Astrocyte of the spinal cord (primary cell): ENCODE results near the gene DNAJC15.

ENCODE experiments used
- DNase-seq: peaks from one replicate; pipeline ENCODE4 v3.0.0; 2011; ENCODE audit warnings: low read depth, low spot score
- H3K4me3 ChIP-seq: 2 replicates; pipeline ENCODE4 v1.5.1; 2011; ENCODE audit warnings: low read depth, mild to moderate bottlenecking, low read length, moderate library complexity
- in situ Hi-C: cut with HindIII; loops from 2 replicates; pipeline ENCODE4 v1.10.0; 2017; ENCODE audit warnings: low sequenced_read_pairs
- TF ChIP-seq, protein P1 (sequence below): IDR thresholded peaks from 2 replicates; pipeline ENCODE4 v1.5.1; 2012; ENCODE audit warnings: low read depth, mild to moderate bottlenecking, low read length, inconsistent platforms

The DNAJC15 gene

DNA sequence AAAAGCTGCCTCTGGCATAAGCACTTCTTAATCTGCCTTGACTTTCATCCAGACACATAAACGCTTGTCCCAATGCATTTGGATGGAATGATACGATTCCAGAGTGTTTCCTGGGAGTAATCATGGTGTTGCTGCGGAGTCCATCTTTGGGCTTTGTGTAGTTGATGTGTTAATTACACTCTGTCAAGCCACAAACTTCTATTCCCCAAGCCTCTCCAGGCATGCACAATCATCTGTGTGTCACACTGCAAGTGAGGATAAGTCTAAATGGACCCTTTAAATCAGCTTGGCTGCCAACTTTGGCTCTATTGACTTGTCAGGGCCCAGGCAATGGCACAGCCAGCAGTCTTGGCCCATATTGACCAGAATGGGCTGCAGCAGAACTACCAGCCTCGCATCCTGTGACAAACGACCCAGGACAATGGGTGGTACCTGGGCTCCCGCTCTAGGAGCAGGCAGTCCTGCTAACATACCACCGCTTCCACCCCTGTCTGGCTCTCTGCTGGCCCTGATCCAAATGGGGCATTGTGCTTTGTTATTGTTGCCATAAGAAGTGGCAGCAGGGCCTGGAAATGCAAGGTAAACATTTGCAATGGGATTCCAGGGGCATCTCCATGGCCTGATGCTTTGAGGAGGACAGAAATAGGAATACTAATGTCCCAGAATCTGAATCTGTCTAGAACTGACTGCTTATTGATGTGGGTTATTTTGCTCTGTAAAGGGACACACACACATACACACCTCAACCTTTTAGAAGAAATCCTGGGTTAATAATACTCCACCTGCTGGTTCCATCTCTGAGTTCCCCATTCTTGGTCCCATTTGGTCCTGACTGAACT, 127.2 kb downstream of the DNAJC15 start:
- TF ChIP-seq, protein P1, sequence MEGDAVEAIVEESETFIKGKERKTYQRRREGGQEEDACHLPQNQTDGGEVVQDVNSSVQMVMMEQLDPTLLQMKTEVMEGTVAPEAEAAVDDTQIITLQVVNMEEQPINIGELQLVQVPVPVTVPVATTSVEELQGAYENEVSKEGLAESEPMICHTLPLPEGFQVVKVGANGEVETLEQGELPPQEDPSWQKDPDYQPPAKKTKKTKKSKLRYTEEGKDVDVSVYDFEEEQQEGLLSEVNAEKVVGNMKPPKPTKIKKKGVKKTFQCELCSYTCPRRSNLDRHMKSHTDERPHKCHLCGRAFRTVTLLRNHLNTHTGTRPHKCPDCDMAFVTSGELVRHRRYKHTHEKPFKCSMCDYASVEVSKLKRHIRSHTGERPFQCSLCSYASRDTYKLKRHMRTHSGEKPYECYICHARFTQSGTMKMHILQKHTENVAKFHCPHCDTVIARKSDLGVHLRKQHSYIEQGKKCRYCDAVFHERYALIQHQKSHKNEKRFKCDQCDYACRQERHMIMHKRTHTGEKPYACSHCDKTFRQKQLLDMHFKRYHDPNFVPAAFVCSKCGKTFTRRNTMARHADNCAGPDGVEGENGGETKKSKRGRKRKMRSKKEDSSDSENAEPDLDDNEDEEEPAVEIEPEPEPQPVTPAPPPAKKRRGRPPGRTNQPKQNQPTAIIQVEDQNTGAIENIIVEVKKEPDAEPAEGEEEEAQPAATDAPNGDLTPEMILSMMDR = no peak
- DNase-seq = no peak
- in situ Hi-C loops = no loop called here
- H3K4me3 ChIP-seq = no peak overlapping the region

DNA sequence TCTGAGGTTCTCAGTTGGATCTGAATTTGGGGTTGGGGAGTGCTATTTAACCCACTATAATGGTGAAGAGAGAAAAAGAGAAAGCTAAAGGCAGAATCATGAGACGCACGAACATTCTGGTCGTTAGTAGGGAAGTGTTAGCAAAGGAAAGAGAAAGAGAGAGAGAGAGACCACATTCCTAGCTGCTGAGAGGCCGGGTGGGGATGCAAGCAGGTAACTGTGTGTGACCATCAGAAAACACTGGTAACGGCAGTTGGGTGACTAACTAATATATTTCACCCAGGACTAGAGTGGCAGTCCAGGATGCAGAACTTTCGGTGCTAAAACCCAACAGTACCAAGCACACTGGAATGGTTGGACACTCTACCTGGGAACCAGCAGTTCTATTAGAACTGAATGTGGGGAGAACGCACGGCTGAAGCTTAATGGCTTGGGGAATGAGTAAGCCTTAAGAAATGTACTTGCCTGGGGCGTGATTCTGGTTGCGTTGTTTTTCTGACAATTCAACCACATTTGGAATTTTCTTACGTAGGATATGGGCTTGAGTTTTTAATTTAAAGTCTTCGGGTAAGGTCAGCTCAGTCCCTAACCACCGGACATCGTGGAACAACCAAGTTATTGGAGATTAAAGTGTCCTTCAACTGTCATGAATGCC, 130.2 kb downstream of the DNAJC15 start:
- TF ChIP-seq, protein P1 = no peak
- peak; percentile 95 for DNase-seq
- in situ Hi-C loops = no loop called here
- no peak overlapping the region for H3K4me3 ChIP-seq

DNA sequence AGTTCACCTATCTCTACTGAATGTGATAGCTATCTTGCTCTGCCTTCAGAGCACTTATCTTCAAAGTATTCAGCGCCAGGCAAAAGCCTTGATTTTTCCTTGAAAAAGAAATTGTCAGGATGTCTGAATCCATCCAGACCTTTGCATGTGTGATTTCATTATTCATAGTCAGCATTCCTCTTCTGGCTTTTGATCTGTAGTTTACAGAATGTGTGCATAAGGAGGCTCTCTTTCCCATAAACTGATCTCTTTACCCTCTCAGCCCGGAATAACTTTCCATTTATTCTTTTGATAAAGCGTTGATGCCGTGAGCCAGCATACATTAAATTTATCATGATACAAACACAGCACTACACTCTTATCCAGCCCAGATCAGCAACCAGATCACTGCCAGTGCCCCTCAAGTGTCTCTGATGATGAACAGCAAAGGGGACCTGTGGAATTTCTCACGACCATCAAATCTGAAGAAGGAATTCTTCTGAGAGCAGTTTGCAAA, 130.8 kb downstream of the DNAJC15 start:
- TF ChIP-seq, protein P1 = no peak
- in situ Hi-C loops = no loop called here
- H3K4me3 ChIP-seq = no peak overlapping the region
- DNase-seq = no peak

DNA sequence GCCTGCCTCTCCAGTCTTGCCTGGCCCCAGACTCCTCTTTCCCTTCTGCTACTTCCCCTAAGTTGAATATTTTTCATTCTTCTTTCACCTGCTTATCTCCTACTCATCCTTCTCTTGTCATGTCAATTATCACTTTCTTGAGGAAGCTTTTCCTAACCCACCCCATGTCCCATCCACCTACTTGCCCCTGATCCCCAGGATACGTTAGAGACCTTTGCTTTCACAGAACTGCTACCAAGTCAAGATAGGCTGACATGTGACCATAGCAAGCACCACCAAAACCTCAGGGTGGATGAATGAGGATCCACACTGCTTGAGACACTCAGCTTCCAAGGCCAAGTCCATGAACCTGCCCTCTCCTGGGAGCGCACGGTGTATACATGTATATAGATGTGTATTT, 131.5 kb downstream of the DNAJC15 start:
- TF ChIP-seq, protein P1 = no peak
- in situ Hi-C loops = no loop called here
- DNase-seq = no peak

DNA sequence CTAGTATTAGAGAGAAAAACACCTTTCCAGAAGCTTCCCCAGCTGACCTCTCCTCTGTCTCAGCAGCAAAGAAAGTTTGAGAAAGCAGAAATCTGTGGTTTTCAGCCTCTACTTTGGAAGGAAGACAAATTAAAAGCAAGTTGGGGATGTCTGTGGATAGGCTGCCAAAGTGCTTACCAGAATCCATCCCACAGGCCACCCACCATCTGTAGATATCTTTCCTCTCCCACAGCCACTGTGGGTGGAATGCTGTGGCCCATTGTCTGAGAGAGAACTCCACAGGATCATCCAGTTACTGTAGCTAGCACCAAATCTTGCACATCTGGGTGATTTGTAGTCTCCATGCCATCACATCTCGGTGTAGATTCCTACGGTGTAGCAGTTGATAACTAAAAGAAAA, 133.5 kb downstream of the DNAJC15 start:
- in situ Hi-C loops = no loop called here
- TF ChIP-seq, protein P1 = no peak
- H3K4me3 ChIP-seq = no peak overlapping the region
- DNase-seq = peak; percentile 62

More for the DNA sequence above, 131.5 kb downstream of the DNAJC15 start:
- no peak overlapping the region for H3K4me3 ChIP-seq

DNA sequence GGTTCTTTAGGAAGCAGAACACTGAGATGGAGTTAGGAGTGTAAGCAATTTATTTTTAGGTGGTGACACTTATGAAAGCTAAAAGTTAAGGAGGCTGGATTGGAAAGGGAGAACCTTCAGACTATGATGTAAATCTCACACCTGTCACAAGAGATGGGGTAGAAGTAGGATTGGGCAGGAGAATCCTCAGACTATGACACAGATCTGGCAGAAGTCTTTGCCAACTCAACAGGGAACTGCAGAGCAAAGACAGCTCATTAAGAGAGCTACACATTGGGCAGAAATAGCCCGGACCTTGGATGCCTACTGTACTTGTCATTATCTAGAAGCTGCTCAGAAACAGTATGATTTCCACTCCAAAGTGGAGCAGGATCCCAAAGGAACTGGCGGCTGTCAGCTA, 134.4 kb downstream of the DNAJC15 start:
- in situ Hi-C loops = no loop called here
- TF ChIP-seq, protein P1 = no peak
- DNase-seq = no peak
- no peak overlapping the region for H3K4me3 ChIP-seq
